Measurements from ENCODE around the gene LYZL2.

GRCh38 chr10:30576641-30577040 is 52.9 kb downstream of the LYZL2 start:
- TF ChIP-seq CTCF (conservative IDR thresholded peaks at IDR 0.05 in 1 of 2, IDR thresholded peaks at IDR 0.05 in 1 of 2; ENCODE audit: extremely low read depth in 1 of 2, insufficient read depth in 1 of 2, low read depth in 1 of 2, low read length in 2 of 2) (no peak), EZH2 (IDR thresholded peaks at IDR 0.05; ENCODE audit: borderline replicate concordance, low read length) (no peak)
